Nucleus accumbens (tissue), 56 donors: ENCODE results near the gene RNF44.

Source experiments
- DNase-seq, 56 donors: peaks; one replicate each; lab custom pipeline; 2025; lab: John Stamatoyannopoulos, UW

The RNF44 gene

DNA sequence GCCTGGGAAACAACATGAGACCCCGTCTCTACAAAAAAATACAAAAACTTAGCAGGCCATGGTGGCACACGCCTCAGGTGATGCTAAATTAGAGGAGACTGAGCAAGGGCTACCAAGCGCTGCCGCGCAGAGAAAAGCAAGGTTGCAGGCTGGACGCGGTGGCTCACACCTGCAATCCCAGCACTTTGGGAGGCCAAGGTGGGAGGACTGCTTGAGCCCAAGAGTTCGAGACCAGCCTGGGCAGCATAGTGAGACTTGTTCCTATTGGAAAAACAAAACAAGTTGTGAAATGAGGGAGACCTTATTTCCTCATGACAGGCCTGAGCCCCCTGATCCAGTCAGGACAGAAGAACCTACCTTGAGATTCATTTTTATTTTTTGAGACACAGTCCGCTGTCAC is 11.5 kb downstream of the RNF44 start:
- no peak for DNase-seq

DNA sequence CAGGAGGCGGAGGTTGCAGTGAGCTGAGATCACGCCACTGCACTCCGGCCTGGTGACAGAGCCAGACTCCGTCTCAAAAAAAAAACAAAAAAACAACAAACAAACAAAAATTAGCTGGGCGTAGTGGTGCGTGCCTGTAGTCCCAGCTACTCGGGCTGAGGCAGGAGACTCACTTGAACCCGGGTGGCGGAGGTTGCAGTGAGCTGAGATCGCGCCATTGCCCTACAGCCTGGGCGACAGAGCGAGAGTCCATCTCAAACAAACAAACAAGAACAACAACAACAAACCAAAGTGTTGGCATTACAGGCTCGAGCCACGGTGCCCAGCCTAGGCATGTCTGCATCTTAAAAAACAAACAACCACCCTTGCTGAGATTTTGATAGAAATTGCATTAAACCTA is 12.2 kb downstream of the RNF44 start:
- DNase-seq = no peak

GRCh38 chr5:176524138-176524537 is 13.1 kb downstream of the RNF44 start:
- DNase-seq = no peak

GRCh38 chr5:176521699-176522263 is 15.4 kb downstream of the RNF44 start:
- no peak for DNase-seq

- DNase-seq = no peak
These were observed 15.9 kb downstream of the RNF44 start for GRCh38 chr5:176521286-176521685.

DNA sequence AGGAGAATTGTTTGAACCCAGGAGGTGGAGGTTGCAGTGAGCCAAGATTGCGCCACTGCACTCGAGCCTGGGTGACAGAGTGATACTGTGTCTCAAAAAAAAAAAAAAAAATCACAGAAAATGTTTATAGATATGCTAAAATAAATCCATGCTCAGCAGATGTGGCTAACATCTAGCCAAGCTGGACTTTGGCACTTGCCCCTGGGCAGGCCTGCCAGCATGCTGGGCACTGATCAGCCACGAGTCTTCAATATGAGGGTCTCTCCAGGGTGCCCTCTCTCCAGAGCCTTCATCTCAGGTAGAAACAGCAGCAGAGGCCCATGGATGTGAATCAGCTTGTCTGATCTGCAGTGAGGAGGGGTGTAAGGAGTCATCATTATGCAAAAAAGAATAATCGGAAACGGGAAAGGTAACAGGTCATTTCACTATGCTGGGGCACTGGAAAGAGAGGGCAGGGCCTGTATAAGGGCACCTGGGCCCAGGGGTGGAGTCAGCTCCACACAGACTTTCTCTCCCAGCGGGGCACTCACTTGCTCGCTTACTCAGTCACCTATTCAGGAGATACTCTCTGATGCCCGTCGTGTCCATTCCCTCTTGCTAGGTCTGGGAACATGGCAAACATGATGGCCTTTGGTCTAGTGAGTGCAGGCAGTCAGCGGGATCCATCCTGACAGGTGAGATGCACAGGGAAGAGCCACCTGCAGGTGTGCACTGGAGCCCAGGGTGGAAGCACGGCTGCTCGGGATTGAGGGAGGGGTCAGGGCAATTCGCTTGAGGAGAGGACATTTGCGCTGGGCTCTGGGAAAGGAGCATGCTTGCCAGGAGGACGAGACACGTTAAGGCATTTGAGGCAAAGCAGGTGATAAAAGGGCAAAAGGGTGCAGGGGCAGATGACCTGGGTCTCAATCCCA is 17.1 kb downstream of the RNF44 start:
- no peak for DNase-seq

GRCh38 chr5:176517053-176517661 is 20.0 kb downstream of the RNF44 start:
- no peak for DNase-seq

GRCh38 chr5:176515396-176515795 is 21.8 kb downstream of the RNF44 start:
- no peak for DNase-seq

GRCh38 chr5:176514244-176514950 is 22.8 kb downstream of the RNF44 start:
- DNase-seq = no peak

GRCh38 chr5:176513788-176514187 is 23.4 kb downstream of the RNF44 start:
- DNase-seq = no peak

DNA sequence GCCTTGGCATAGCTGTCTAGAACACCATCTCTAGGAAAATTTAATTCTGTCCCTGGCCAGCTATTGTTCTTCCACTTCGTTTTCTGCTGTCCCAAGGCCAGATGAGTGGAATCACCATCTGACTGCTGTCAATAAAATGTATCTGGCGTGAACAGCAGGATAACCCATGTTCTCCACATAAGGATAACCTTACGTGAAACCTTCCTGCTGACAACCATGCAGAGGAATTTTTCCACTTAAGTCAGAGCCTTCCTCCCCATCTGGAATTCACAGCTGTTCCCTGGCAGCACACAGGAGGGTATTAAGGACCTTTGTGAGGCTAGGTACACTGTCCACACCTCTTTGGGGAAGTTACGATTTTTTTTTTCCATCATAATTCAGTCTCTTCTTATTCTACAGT is 28.6 kb downstream of the RNF44 start:
- no peak for DNase-seq

DNA sequence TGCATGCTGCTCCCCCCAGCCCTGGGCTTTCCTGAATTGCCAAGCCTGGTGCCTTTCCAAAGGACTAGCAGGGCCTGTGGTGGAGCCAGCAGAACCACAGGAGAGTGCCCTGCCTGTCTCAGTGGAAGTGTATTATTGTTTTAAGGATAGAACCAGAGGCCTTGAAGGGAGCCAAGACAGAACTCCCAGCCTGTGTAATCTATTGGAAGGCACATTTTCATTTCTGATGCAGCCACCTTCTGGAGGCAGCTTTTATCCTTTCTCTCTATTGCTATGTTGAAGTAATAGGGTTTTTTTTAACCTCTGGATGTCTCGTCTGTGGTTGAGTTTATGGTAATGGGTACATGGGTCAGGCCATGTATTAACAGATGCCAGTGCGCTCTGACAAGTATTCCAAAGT is 29.3 kb downstream of the RNF44 start:
- no peak for DNase-seq

DNA sequence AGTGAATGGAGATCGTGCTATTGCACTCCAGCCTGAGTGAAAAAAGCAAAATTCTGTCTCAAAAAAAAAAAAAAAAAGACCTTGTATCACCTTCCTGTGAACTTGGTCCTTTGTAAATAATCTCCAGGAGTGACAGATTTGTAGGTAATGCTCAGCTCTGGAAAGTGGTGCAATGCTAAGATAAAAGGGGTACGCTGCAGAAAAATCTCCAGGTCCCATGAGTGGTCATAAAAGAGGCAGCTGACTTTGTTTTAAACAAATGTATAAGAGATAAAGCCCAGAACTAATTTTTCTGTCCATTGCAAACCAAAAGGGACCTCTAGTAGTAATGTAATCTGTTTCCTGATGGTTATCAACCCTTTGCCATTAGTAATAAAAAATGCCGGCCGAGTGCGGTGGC is 33.7 kb downstream of the RNF44 start:
- no peak for DNase-seq

DNA sequence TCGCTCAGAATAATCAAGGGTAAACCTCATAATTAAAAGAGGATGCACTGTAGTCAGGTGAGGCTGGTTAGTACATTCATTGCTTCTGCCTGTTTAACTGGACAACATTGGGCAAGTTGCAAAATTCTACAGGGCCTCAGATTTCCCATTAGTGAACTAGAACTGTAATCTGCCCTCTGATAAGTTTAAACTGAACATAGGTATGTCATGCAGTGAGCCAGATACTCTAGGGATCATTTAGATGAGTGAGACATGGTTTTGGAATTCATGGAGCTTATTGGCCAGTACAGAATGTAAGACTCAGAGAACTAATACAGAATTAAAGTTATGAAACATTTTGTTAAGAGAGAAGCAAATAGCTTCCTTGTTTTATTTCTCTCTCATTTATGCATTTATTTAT is 35.9 kb downstream of the RNF44 start:
- DNase-seq = no peak

GRCh38 chr5:176500511-176500910 is 36.7 kb downstream of the RNF44 start:
- no peak for DNase-seq

DNA sequence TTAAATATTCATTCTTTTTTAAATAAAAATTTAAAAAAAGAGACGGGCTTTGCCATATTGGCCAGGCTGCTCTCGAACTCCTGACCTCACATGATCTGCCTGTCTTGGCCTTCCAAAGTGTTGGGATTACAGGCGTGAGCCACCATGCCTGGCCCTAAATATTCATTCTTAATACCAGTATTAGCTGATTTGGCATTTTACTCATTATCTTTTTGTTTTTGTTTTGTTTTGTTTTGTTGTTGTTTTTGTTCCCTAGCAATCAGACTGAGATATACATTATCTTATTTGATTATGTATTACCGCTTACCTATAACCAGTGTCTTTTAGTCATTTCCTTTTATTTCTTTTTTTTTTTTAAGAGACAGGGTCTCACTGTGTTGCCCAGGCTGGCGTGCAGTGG is 37.9 kb downstream of the RNF44 start:
- DNase-seq = no peak

DNA sequence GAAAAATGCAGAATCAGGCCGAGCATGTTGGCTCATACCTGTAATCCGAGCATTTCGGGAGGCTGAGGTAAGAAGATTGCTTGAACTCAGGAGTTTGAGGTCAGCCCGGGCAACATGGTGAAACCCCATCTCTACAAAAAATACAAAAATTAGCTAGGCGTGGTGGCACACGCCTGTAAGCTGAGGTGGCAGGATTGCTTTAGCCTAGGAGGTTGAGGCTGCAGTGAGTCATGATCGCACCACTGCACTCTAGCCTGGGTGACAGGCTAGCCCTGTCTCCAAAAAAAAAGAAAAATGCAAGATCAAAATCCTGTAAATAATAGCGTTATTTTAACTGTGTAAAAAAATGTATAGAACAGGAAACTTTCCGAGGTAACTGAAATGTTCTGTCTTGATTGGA is 39.4 kb downstream of the RNF44 start:
- no peak for DNase-seq

DNA sequence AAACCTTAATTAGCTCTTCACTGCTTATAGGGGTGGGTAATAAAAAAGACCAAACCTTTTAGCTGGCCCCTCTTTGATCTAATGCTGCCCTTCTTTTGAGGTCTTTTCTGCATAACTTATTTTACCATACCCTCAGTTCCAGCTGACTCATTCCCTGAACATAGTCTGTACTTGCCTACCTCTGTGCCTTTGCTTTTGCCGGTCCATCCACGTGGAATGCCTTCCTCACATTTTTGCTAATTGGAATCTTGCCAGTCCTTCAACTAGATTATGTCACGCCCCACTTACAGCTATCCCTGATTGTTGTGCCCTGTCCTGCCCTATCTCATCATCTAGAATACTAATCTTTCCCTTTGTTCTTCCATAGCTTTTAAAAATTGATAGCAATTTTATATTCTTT is 44.8 kb downstream of the RNF44 start:
- DNase-seq = no peak

GRCh38 chr5:176491901-176492300 is 45.3 kb downstream of the RNF44 start:
- no peak for DNase-seq

GRCh38 chr5:176491101-176491502 is 46.1 kb downstream of the RNF44 start:
- no peak for DNase-seq

- DNase-seq = no peak
These were observed 46.9 kb downstream of the RNF44 start for GRCh38 chr5:176490301-176490700.
